HuH-7 (cell line): Measurements from ENCODE around the gene ZNF883.
"Not testable (repeated sequence)": the region's sequence is repeated elsewhere in the genome, so short reads cannot be mapped to it uniquely, and the experiment has no call there.

ENCODE experiments used
- DNase-seq: peaks from one replicate; pipeline ENCODE4 v3.0.0; 2011; ENCODE audit warnings: low spot score

ZNF883 gene

GRCh38 chr9:113011911-113012381, at the start of gene ZNF883:
TSS of gene ZNF883 (minus strand) at chr9:113012192.
- peak; percentile 32 for DNase-seq

GRCh38 chr9:113061072-113061850, 49.3 kb upstream of the ZNF883 start:
- not testable (repeated sequence) for DNase-seq

- not testable (repeated sequence) for DNase-seq
Observed at GRCh38 chr9:113059581-113060284, 47.7 kb upstream of the ZNF883 start.

- DNase-seq, result peak; percentile 71
Observed at GRCh38 chr9:113057193-113057592, 45.2 kb upstream of the ZNF883 start.

- peak; percentile 97 for DNase-seq
Observed at GRCh38 chr9:113056191-113057106, 44.5 kb upstream of the ZNF883 start, which contains the start of gene ZFP37. TSS of gene ZFP37 (minus strand) at chr9:113056724. CDS start at chr9:113056688, 36 bp downstream.

- DNase-seq, result no peak
Observed at GRCh38 chr9:113042884-113043657, 31.1 kb upstream of the ZNF883 start.

GRCh38 chr9:113026200-113026599, 14.2 kb upstream of the ZNF883 start:
- DNase-seq, result no peak

- DNase-seq, result no peak
Observed at GRCh38 chr9:113018247-113018646, 6.3 kb upstream of the ZNF883 start.

- no peak for DNase-seq
Observed at GRCh38 chr9:113012492-113012891, 500 bp upstream of the ZNF883 start.

- DNase-seq, result no peak
Observed at GRCh38 chr9:113005777-113006176, 6.2 kb downstream of the ZNF883 start.

GRCh38 chr9:112997236-112997941, 14.6 kb downstream of the ZNF883 start:
- no peak for DNase-seq

- DNase-seq, result peak; percentile 25
Observed at GRCh38 chr9:112971415-112971814, 40.6 kb downstream of the ZNF883 start.

GRCh38 chr9:112970939-112971338, 41.1 kb downstream of the ZNF883 start:
- no peak for DNase-seq

- DNase-seq, result no peak
Observed at GRCh38 chr9:112969730-112970129, 42.3 kb downstream of the ZNF883 start.

- DNase-seq, result no peak
Observed at GRCh38 chr9:112955550-112955949, 56.4 kb downstream of the ZNF883 start.

GRCh38 chr9:112945620-112946208, 66.3 kb downstream of the ZNF883 start:
- peak; percentile 23 for DNase-seq

- DNase-seq, result no peak
Observed at GRCh38 chr9:112939418-112939817, 72.6 kb downstream of the ZNF883 start.

GRCh38 chr9:112933696-112934095, 78.3 kb downstream of the ZNF883 start:
- DNase-seq, result no peak

- DNase-seq, result peak; percentile 43
Observed at GRCh38 chr9:112925058-112925641, 86.8 kb downstream of the ZNF883 start.

GRCh38 chr9:112921549-112921948, 90.4 kb downstream of the ZNF883 start:
- DNase-seq, result peak; percentile 29
